ENCODE results near the gene CNTNAP5. TPM values are rescaled to one million over a fixed set of nuclear protein-coding genes. Genes with fewer than 3 reads are reported as not detected.

Gene CNTNAP5
- total RNA-seq (not detected), polyA plus RNA-seq (not detected), total RNA-seq (not detected)

GRCh38 chr2:124025171-124025580 is at the start of gene CNTNAP5:
Gene CNTNAP5, plus strand, starts transcription at chr2:124025287. Its CDS starts 364 bp downstream, at chr2:124025651.
- ChIA-PET CTCF (no interaction called here), POLR2A (no interaction called here)
- no peaks in the 10 kb centered on the region for H3K36me3 ChIP-seq (ENCODE audit: control insufficient read depth in 2 of 3, insufficient read depth in 3 of 3, low read length in 3 of 3)
- H3K27ac ChIP-seq (ENCODE audit: low read depth, low read length), result no peak within 1 kb of the TSS
- no peaks in the 10 kb centered on the region for H3K27me3 ChIP-seq (ENCODE audit: control insufficient read depth in 2 of 2, insufficient read depth in 2 of 2, low read length in 2 of 2)
- H3K4me3 ChIP-seq (ENCODE audit: low read length), result no peak within 1 kb of the TSS
- no peak for ATAC-seq
- H3K36me3 Mint-ChIP-seq, result peaks cover 0 to 1% (median 0%) of the 10 kb centered on the region in 5 donors
- H3K27me3 Mint-ChIP-seq, result peaks cover 21 to 55% (median 43%) of the 10 kb centered on the region in 5 donors
- H3K27ac Mint-ChIP-seq, result no peak within 1 kb of the TSS
- DNase-seq, result peak in 1 of 9 donors; percentile 41
- no peaks in the 10 kb centered on the region for H3K4me1 ChIP-seq (ENCODE audit: control insufficient read depth in 2 of 2, insufficient read depth in 2 of 2, low read length in 2 of 2)
- peaks cover 0 to 4% (median 0%) of the 10 kb centered on the region in 3 experiments for H3K9me3 ChIP-seq (ENCODE audit: control insufficient read depth in 2 of 3, low read length in 3 of 3)
- peaks cover 0 to 7% (median 0%) of the 10 kb centered on the region in 7 donors for H3K4me1 Mint-ChIP-seq
- peaks cover 0 to 20% (median 6%) of the 10 kb centered on the region in 11 donors for H3K9me3 Mint-ChIP-seq
- H3K4me3 Mint-ChIP-seq, result peak within 1 kb of the TSS in 1 of 10 donors; percentile 27
- intact Hi-C loops (cut with micrococcal nuclease), result no loop called here

GRCh38 chr2:123976054-123976648 is 48.9 kb upstream of the CNTNAP5 start:
- Mint-ChIP-seq H3K4me1 (no peaks in the 10 kb centered on the region), H3K36me3 (no peaks in the 10 kb centered on the region), H3K9me3 (peaks cover 0 to 18% (median 7%) of the 10 kb centered on the region in 11 donors), H3K27ac (no peak overlapping the region), H3K27me3 (no peaks in the 10 kb centered on the region), H3K4me3 (no peak overlapping the region)
- no peaks in the 10 kb centered on the region for H3K27me3 ChIP-seq (ENCODE audit: control insufficient read depth in 2 of 2, insufficient read depth in 2 of 2, low read length in 2 of 2)
- no peaks in the 10 kb centered on the region for H3K4me1 ChIP-seq (ENCODE audit: control insufficient read depth in 2 of 2, insufficient read depth in 2 of 2, low read length in 2 of 2)
- DNase-seq (no peak), ATAC-seq (no peak)
- H3K27ac ChIP-seq (ENCODE audit: low read depth, low read length), result no peak overlapping the region
- CTCF ChIA-PET, result no interaction called here
- no peak overlapping the region for H3K4me3 ChIP-seq (ENCODE audit: low read length)
- POLR2A ChIA-PET, result no interaction called here
- H3K36me3 ChIP-seq (ENCODE audit: control insufficient read depth in 2 of 3, insufficient read depth in 3 of 3, low read length in 3 of 3), result no peaks in the 10 kb centered on the region
- no peaks in the 10 kb centered on the region for H3K9me3 ChIP-seq (ENCODE audit: control insufficient read depth in 2 of 3, low read length in 3 of 3)
- intact Hi-C loops (cut with micrococcal nuclease), result no loop called here

- Mint-ChIP-seq H3K4me1 (peaks cover 0 to 10% (median 5%) of the 10 kb centered on the region in 7 donors), H3K4me3 (peak overlapping the region in 1 of 10 donors; percentile 10), H3K9me3 (peaks cover 0 to 7% (median 0%) of the 10 kb centered on the region in 11 donors), H3K36me3 (no peaks in the 10 kb centered on the region), H3K27me3 (no peaks in the 10 kb centered on the region), H3K27ac (no peak overlapping the region)
- ChIA-PET POLR2A (no interaction called here), CTCF (no interaction called here)
- H3K27me3 ChIP-seq (ENCODE audit: control insufficient read depth in 2 of 2, insufficient read depth in 2 of 2, low read length in 2 of 2), result no peaks in the 10 kb centered on the region
- intact Hi-C loops (cut with micrococcal nuclease), result no loop called here
- no peak overlapping the region for H3K4me3 ChIP-seq (ENCODE audit: low read length)
- DNase-seq (peak in 2 of 9 donors; percentile 1 to 11), ATAC-seq (peak; percentile 42)
- no peaks in the 10 kb centered on the region for H3K9me3 ChIP-seq (ENCODE audit: control insufficient read depth in 2 of 3, low read length in 3 of 3)
- H3K36me3 ChIP-seq (ENCODE audit: control insufficient read depth in 2 of 3, insufficient read depth in 3 of 3, low read length in 3 of 3), result no peaks in the 10 kb centered on the region
- H3K27ac ChIP-seq (ENCODE audit: low read depth, low read length), result no peak overlapping the region
- H3K4me1 ChIP-seq (ENCODE audit: control insufficient read depth in 2 of 2, insufficient read depth in 2 of 2, low read length in 2 of 2), result no peaks in the 10 kb centered on the region
Measured at GRCh38 chr2:123993728-123994323, 31.3 kb upstream of the CNTNAP5 start.

DNA sequence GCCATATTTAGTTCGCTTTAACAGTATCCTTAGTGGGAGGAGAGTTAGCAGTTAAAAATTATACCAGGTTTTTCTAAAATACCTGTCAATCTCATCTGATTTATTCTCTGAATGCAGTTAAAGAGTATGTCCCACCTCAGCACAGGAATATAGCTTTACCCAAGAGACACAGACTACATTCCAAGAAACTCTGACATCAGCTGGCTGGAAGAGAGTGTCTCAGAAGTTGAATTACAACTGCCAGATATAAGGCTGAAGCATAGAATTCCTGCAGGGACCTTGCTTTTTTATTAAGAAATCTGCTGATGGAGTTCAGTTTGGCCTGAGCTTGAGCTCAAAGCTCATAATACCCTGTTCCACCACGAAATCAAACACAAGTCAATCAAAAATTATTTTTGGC is 25.4 kb upstream of the CNTNAP5 start:
- intact Hi-C loops (cut with micrococcal nuclease), result no loop called here
- POLR2A ChIA-PET, result no interaction called here
- Histone ChIP-seq H3K9me3 (ENCODE audit: control insufficient read depth in 2 of 3, low read length in 3 of 3) (no peaks in the 10 kb centered on the region), H3K36me3 (ENCODE audit: control insufficient read depth in 2 of 3, insufficient read depth in 3 of 3, low read length in 3 of 3) (no peaks in the 10 kb centered on the region), H3K4me3 (ENCODE audit: low read length) (no peak overlapping the region), H3K4me1 (ENCODE audit: control insufficient read depth in 2 of 2, insufficient read depth in 2 of 2, low read length in 2 of 2) (no peaks in the 10 kb centered on the region), H3K27ac (ENCODE audit: low read depth, low read length) (no peak overlapping the region), H3K27me3 (ENCODE audit: control insufficient read depth in 2 of 2, insufficient read depth in 2 of 2, low read length in 2 of 2) (no peaks in the 10 kb centered on the region)
- no peaks in the 10 kb centered on the region for H3K27me3 Mint-ChIP-seq
- DNase-seq (no peak), ATAC-seq (no peak)
- CTCF ChIA-PET, result interaction anchor here (0.7 kb wide), 1 partner anchor 1859 kb away, joined by 4 read pairs; no protein-coding TSS in a partner anchor
- H3K36me3 Mint-ChIP-seq, result no peaks in the 10 kb centered on the region
- no peaks in the 10 kb centered on the region for H3K4me1 Mint-ChIP-seq
- H3K9me3 Mint-ChIP-seq, result peaks cover 0 to 7% (median 0%) of the 10 kb centered on the region in 11 donors
- H3K27ac Mint-ChIP-seq, result no peak overlapping the region
- H3K4me3 Mint-ChIP-seq, result no peak overlapping the region

DNA sequence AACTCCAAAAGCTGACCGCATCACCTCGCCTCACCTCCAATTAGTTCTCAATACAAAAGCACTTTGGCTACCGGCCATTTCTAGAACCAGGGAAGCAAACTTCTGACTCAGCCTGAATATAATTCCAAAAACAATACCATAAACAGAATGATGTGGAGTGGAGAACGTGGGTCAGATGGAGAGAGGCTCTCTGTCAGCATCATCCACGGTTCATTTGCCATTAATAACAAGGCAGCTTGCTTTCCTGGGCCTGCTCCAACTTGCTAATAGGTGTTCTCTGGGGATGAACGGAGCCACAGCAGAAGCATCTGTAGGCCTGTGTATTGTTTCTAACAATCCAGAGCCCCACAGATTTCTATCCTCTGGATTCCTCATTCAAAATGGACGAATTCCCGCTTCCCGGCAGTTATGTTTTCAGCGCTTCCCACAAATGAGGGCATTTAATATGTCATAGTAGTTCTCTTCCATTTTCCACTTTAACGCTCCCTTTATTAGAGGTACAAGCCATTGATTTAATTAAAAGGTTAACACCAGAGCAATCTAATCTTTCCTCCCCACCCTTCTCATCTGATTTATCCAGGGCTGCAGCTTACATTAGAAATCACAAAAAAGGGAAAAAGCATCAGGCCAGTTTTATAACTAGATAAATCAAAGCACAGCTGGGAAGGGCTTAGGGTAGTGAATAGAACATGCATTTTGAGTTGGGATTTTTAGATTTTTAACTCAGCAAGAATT is 23.2 kb upstream of the CNTNAP5 start:
- Histone ChIP-seq H3K27me3 (ENCODE audit: control insufficient read depth in 2 of 2, insufficient read depth in 2 of 2, low read length in 2 of 2) (no peaks in the 10 kb centered on the region), H3K4me3 (ENCODE audit: low read length) (no peak overlapping the region), H3K36me3 (ENCODE audit: control insufficient read depth in 2 of 3, insufficient read depth in 3 of 3, low read length in 3 of 3) (no peaks in the 10 kb centered on the region), H3K4me1 (ENCODE audit: control insufficient read depth in 2 of 2, insufficient read depth in 2 of 2, low read length in 2 of 2) (no peaks in the 10 kb centered on the region), H3K27ac (ENCODE audit: low read depth, low read length) (no peak overlapping the region), H3K9me3 (ENCODE audit: control insufficient read depth in 2 of 3, low read length in 3 of 3) (no peaks in the 10 kb centered on the region)
- Mint-ChIP-seq H3K4me3 (no peak overlapping the region), H3K36me3 (no peaks in the 10 kb centered on the region), H3K9me3 (peaks cover 0 to 7% (median 0%) of the 10 kb centered on the region in 11 donors), H3K4me1 (no peaks in the 10 kb centered on the region), H3K27ac (no peak overlapping the region), H3K27me3 (no peaks in the 10 kb centered on the region)
- DNase-seq (no peak), ATAC-seq (no peak)
- ChIA-PET POLR2A (no interaction called here), CTCF (no interaction called here)
- intact Hi-C loops (cut with micrococcal nuclease), result no loop called here

DNA sequence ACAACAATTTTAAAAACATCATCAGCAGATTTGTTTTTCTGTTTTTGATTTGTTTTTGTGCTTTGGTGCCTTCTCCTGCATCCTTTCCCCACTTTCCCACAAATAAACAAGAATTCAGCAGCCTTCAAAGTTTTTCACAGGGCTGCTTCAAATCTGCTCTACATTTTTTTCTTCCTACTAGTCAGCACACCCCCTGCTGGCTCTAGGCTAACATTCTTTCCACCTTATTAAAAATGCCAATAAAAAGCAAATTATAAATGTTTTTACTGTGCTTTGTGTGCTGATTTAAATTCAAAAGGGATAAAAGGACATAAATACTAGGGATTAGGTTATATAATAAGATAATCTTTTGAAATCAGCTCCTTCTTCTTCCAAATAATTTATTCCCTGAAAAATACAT is 6.2 kb upstream of the CNTNAP5 start:
- Mint-ChIP-seq H3K9me3 (peaks cover 0 to 12% (median 6%) of the 10 kb centered on the region in 11 donors), H3K4me1 (no peaks in the 10 kb centered on the region), H3K36me3 (no peaks in the 10 kb centered on the region), H3K27me3 (peaks cover 1 to 26% (median 9%) of the 10 kb centered on the region in 5 donors), H3K27ac (no peak overlapping the region), H3K4me3 (no peak overlapping the region)
- Histone ChIP-seq H3K27me3 (ENCODE audit: control insufficient read depth in 2 of 2, insufficient read depth in 2 of 2, low read length in 2 of 2) (no peaks in the 10 kb centered on the region), H3K36me3 (ENCODE audit: control insufficient read depth in 2 of 3, insufficient read depth in 3 of 3, low read length in 3 of 3) (no peaks in the 10 kb centered on the region), H3K27ac (ENCODE audit: low read depth, low read length) (no peak overlapping the region), H3K4me1 (ENCODE audit: control insufficient read depth in 2 of 2, insufficient read depth in 2 of 2, low read length in 2 of 2) (no peaks in the 10 kb centered on the region), H3K9me3 (ENCODE audit: control insufficient read depth in 2 of 3, low read length in 3 of 3) (no peaks in the 10 kb centered on the region), H3K4me3 (ENCODE audit: low read length) (no peak overlapping the region)
- ATAC-seq (no peak), DNase-seq (no peak)
- POLR2A ChIA-PET, result no interaction called here
- CTCF ChIA-PET, result no interaction called here
- intact Hi-C loops (cut with micrococcal nuclease), result no loop called here
